Measurements from ENCODE around the gene EHD3.

EHD3 gene

DNA sequence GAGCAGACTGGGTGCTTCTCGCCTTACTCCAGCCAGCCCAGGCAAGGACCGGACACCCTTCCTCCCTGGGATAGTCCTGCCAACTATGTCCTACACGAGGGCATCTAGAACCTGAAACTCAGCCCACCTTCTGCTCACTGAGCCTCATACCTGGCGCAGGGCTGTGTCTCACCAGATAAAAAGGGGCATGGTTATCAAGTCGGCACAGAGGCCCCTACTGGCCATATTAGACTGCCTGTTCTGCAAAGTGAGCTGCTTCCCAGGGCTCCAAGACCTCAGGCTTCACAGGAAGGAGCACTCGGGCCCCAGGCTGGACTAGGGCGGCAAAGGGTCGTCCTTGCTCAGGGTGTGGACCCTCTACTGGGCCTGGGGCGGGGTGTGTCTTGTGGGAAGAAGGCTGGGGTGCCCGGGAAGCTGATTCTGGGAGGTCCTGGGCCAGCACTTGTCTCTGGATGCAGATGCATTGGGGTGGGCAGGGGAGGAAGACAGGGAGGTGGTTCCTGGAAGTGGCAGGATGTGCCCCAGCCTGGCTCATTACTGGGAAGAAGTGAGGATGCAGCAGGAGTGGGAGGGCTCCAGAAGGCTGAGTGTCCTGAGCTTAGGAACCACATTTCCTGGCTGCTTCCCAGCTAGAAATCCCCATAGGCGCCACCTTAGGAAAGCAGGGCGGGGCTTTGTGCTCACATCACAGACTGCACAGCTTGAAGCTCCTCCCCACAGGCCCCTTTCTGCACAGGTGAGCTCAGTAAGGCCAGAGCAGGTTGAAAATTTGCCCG, 19.6 kb downstream of the EHD3 start:
- in situ Hi-C loops (cut with MboI; ENCODE audit: low sequenced_read_pairs), result no loop called here

DNA sequence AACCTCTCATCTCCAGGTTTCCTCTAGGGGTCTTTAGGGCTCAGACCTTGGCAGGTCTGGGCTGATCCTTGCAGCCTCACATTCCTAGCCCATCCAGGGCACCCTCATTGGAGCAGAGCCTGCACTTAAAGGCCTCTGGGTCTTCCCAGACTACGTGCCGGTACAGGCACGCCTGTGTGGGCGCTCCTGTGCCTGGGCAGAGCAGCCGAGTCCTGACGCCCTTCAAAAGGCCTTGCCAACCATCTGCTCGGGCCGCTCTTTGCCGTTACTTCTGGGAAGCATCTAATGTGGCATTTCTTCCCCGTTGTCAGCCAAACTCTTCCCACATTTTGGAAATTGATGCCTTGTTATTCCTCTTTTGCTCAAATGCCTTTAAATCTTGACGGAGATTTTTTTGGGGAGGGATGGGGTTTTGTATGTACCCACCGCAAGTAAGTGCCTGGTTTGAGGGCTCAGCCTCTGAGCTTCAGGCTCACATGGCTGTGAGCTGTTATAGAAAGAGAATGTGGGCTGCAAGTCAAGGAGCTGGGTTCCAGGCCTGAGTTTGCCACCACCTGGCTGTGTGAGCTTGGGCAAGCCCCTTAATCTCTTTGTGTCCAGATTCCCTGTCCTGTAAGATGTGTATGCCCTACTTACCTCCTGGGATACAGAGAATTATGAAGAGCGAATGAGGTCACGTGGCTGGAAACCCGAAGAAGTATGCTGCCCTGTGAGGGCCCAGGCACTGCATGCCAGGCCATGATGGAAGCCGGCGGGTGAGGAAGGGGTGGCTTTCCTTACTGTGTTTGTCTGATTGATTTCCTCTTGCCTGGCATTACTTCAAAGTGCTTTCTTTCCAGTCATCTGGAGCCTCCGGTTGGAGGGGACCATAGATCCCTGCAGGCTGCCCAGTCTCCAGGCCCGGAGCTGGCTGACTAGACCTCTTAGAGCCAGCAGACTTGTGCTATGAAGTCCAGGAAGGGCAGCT, 20.6 kb downstream of the EHD3 start:
- in situ Hi-C loops (cut with MboI; ENCODE audit: low sequenced_read_pairs), result no loop called here

DNA sequence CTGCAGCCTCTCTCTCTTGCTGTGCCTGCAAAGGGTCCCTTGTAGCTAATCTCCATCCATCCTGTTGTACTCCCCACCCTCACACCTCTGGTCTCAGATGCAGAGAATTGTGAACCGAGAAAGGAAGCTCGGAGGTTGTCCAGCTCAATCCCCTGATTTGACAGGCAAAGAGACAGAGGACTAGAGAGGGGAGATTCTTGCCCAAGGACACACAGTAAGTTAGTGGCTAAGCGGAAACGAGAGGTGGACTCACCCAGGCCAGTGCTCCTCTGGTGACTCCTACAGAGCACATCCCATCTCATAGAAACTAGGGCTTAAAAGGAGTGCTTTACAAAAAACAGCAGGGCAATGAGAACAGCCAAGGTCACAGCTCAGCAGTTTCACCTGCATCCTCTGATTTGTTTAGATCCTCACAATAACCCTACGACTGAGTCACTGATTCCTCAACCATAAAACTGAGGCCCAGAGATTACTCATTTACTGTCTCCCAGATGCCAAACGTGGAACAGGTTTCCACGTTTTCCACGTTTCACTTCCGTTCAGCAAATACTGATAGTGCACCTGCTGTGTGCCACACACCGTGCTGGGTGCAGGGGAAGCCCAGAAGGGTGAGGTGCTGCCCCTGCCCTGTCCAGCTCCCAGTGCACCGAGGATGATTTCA, 22.1 kb downstream of the EHD3 start:
- in situ Hi-C loops (cut with MboI; ENCODE audit: low sequenced_read_pairs), result no loop called here

DNA sequence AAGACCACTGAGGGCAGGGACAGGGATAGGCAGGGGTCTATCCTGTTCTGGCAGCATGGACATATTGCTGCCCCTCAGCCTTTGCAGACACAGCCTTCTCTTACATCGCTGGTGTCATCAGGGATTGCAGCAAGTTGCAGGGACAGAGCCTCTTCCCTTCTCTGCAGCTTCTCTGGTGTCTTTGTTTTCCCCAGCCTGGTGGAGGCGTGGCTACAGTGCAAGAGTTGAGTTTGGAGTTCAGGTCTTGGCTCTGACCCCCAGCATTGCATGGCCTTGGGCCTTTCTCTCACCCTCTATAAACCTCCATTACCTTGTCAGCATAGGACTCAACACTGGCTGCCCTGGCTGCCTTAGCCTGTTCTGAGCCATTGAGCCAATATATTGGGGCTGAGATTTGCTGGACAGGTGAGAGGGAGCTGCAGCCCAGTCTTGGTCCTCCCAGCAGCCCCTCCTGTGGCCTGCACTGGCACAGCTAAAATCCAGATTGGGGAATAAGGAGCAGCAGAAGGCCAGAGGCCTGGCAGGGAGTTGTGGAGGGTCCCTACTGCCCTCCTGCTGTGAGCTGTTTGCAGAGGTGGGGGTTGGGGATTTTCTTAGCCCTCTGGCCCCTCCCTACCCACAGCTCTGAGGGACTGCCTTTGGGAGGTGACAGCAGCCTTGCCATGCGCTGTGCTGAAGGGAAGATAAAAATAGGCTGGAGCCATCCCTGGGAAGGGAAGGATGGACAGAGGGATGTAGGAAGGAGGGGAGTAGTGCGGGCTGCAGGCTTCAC, 22.8 kb downstream of the EHD3 start:
- in situ Hi-C loops (cut with MboI; ENCODE audit: low sequenced_read_pairs), result no loop called here

DNA sequence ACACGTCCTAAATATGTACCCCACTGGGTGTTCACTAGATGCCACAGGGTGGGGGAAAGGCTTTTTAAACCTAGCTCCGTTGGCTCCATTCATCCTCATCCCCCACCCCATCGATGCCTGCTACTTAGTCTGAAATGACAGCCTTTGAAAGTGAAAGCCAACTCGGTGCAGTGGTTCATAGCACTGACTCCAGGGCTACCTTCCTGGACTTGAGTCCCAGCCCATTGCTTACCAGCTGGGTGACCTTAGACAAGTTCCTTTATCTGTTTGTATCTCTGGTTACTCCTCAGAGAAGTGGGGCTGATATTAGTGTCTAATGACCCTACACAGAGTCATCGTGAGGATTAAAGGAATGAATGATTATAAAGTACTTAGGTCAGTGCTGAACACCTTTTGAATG, 24.4 kb downstream of the EHD3 start:
- in situ Hi-C loops (cut with MboI; ENCODE audit: low sequenced_read_pairs), result no loop called here

DNA sequence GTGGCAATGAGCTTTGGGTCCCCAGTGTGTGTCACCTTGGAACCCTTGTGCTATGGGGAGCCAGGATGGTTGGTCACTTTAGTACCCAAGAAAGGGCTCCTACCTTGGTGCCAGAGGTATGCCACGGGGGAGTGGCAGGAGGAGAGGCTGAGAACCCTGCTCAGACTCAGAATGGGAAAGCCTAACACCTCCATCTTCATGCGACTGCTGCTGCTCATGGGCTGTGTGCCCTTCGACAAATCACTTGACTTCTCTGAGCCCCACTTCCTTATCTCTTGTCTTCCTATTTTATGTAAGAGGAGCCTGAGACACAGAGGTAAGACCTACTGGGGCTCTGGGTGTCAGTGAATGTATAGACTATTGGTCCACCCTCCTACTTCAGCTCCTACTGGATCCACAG, 25.1 kb downstream of the EHD3 start:
- in situ Hi-C loops (cut with MboI; ENCODE audit: low sequenced_read_pairs), result no loop called here

DNA sequence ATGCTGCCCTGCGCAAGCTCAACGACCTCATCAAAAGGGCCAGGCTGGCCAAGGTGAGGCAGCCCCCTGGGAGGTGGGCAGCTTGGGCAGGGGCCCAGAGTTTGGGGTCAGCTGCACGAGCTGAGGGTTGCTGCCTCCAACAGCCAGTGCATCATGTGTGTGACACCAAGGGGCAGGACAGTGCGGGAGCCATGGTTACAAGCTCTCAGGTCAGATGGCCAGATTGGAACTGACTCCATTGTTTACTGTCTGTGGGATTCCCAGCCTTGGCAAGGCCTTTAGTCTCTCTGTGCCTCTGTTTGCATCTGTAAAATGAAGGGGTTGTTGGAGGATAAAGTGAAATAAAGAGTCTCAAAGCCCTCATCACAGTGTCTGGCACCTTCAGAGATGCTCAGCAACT, 26.9 kb downstream of the EHD3 start:
- in situ Hi-C loops (cut with MboI; ENCODE audit: low sequenced_read_pairs), result no loop called here

DNA sequence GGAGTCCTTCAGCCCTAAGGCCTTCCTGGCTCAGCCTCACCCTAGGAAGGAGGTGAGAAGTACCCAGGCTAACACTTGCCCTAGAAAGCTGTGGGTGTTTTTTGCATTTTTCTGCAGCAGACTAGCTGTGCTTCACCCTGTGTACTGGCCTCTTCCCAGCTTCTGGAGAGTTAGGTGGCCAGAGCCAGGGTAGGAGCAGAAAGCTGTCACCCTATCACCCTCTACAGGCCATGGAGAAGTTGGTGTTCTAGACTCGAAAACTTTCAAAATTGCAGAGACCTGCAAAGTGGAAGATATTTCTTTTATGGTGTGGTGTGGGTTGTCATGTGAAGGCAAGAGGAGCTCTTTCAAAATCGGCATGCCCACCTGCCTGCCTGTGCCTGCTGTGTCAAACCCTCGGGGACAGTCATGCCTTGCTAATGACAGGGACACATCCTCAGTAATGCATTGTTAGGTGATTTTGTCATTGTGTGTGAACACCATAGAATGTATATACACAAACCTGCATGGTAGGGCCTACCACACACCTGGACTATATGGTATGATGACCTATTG, 29.8 kb downstream of the EHD3 start:
- in situ Hi-C loops (cut with MboI; ENCODE audit: low sequenced_read_pairs), result no loop called here

DNA sequence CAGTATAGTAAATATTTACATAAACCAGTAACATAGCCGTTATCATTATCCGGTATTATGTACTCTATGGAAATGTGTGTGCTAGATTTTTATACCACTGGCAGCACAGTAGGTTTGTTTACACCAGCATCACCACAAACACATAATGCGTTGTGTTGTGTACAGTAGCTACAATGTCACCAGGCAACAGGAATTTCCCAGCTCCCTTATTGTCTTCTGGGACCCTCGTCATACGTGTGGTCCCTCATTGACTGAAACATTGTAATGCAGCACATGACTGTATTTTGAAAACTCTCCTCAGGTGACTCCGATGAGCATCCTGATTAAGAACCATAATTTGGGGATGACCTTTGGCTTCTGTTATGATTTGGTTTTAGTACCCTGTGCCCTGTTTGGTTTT, 31.3 kb downstream of the EHD3 start:
- in situ Hi-C loops (cut with MboI; ENCODE audit: low sequenced_read_pairs), result no loop called here

DNA sequence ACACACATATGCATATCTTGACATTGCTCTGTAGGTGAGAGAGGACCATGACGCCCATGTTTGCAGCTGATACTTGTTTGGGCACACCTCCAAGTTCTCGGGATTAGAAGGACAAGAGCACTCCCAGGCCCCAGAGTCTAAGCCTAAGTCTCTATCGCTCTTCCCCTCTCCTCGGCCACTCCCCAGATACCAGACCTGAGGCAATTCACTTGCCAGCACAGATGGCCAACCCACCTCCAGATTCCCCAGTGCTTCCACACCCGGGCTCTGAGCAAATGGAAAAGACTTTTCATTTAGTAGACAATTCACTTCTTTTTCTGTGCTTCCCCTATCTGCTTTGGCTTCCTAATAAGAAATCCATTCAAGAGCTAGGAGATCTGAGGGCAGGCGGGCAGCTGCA, 32.9 kb downstream of the EHD3 start:
- in situ Hi-C loops (cut with MboI; ENCODE audit: low sequenced_read_pairs), result no loop called here

DNA sequence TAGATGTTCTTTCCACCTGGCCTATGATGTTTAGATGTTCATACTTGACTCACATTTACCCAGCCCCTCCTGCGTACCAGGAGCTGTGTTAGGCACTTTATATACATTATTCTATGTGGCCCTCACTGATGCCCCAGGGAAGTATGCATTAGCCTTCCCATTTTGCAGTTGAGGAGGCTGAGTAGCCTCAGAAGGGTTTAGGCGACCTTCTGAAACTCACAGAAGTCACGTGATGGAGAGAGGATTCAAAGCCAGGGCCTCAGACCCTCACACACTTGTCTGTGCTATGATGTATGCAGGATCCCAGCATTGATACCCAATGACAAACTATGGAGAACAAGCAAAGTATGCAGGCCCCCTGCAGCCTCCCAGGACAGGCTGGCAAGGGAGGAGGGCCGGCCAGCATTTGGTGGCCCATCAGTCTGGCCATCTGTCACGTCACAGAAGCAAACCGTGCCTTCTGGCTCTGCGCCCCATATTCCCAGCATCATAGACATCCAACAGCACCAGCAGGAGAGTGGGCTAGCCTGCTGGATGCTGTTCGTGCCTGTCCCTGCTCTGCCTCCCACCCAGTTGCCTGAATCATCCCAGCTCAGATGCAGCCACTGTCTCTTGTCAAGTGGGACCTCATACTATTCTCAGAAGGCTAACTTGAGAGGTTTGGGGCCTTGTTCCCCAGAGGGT, 33.6 kb downstream of the EHD3 start:
- in situ Hi-C loops (cut with MboI; ENCODE audit: low sequenced_read_pairs), result no loop called here

DNA sequence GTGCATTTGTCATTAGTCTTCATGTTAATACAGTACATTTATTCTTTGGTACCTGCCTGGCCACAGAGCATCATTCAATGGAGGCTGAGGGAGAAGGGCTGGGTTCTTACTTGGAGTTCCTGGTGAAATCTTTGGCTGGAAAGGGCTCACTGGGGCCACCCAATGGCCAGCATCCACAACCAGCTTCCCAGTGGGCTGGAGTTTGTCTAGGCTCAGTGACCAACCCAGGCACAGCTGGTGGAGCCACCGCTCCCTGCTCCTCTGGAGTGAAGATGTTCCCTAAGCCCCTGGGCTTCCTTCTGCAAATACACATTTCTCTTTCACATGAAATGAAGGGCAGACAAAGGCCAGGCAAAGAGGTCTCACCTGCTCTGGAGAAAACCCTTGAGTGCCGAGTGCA, 34.4 kb downstream of the EHD3 start:
- in situ Hi-C loops (cut with MboI; ENCODE audit: low sequenced_read_pairs), result no loop called here

DNA sequence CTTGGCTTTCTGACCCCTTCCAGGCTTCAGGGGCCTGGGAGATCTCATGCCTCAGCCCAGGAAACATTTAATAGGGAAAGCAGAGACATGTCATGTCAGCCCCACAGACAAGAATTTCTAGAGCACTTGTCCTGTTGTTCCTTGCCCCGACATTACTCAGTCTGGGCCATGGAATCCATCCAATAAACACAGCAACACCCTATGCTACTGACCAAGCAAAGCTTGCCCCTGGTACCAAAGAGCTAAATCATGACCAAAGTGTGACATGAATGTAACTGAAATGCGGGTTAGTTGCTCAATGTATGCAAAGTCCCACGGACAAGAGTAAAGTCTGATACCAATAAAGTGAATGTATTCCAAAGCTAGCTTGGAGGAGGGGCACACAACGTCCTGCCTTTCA, 35.1 kb downstream of the EHD3 start:
- in situ Hi-C loops (cut with MboI; ENCODE audit: low sequenced_read_pairs), result no loop called here

DNA sequence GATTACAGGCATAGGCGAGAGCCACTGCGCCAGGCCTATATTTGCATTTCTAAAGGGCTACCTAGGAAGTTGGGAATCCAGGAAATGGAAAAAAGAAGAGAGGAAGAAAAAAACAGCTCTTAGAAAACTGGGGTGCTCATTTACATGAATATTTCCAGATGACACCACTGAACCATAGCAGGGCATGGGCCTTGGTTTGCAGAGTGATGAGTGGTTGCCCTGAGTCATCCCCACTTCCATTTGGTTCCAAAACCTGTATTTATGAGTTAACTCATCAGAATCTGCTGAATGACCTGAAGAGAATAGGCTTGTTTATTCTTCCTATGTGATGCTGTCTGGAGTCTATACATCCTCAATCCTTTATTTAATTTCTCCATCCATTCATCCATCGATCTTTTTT, 36.2 kb downstream of the EHD3 start:
- in situ Hi-C loops (cut with MboI; ENCODE audit: low sequenced_read_pairs), result no loop called here

DNA sequence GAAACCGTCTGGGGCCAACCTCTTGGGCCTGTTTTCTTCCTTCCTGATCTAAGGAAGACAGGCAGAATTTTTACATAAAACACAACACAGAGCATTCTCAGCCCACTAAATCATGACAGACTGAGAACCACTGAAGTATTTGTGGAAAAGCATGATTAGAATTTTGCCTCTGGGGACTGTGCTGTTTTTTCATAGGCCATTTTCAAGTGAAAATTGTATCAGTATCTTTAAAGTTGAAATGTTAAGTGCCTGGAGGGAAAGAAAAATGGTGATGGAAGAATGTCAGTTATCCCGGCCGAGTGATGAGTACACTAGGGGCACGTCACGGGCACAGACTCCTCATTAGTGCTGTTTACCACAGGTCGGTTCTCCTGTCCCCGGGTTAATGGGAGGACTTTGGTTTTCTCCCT, 36.9 kb downstream of the EHD3 start:
- in situ Hi-C loops (cut with MboI; ENCODE audit: low sequenced_read_pairs), result no loop called here

DNA sequence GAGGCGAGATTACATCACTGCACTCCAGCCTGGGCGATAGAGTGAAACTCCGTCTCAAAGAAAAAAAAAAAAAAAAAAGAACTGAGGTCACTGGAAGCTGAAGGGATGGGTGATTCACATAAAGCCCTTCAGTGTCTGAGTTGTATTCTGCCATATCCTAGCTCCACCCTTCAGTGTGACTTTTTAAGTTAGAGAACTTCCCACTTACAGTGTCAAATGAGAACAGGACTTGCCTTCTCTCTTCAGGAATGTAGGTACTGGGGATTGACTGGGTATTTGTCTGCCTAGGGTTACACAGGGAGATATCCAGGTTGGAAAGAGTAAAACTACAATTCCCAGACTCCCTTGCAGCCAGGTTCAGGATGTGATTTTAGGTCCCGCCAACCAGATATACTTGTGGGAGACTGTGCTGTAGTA, 37.9 kb downstream of the EHD3 start:
- in situ Hi-C loops (cut with MboI; ENCODE audit: low sequenced_read_pairs), result no loop called here

DNA sequence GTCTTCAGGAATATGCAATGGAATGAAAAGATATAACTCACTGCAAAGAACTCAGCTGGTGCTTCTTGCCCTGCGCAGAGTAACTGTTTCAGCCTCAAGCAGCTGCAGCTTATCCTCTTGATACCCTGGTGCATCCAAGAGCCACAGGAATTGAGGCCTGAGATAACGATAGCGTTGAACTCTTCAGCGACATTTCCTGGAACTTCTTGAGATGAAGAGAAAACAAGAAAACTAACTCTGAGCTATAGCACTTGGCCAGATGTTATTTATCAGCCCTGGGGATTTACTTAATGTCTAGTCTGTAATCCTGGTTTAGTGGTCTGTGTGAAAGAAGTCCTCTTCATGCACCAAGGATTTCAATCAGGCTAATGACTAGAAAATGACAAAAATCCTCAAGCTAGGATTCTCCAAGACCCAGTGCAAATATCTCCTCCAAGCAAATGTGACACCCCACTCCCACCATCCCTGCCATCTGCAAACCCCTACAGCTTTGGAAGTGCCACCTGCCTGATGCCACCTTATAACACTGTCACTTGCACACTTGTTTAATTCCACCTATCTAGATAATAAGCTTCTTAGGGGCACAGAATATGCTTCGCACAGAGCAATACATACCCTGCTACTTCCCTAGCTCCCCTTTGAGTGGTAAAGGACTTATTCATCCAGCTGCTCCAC, 40.6 kb downstream of the EHD3 start:
- in situ Hi-C loops (cut with MboI; ENCODE audit: low sequenced_read_pairs), result no loop called here

DNA sequence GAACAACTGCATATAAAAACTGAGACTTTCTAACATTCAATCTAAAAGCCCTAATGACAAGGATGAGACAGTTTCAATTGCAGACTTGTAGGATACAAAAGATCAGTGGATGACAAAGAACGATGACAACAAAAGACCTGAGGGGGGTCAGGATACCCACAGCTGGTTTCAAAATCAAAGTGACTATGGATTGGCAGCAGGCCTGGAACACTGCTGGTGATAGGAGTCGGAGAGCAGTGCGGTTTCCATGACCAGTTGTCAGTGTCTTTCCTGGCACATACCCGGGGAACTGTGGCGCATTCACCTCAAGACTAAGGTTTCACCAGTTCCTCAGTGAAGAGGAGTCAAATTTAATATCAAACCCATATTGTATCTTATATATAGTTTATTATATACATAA, 42.0 kb downstream of the EHD3 start:
- in situ Hi-C loops (cut with MboI; ENCODE audit: low sequenced_read_pairs), result no loop called here

DNA sequence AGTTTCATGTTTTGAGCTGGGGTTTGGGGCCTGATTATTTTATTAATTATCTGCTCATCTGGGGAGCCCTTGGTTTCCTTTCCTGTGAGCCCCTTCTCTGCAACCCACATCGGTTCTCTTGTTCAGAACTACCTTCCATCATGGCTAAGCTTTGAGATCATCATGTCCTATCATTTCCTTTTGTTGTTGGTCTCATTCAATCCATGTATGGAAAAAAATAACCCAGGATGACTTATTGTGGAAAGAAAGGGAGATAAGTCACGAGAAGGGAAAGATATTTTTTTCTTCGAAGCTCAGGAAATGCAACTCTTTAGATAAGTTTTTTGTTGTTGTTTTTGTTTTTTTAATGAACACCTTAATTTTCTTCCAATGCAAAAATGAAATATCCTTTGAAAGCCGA, 43.7 kb downstream of the EHD3 start:
- in situ Hi-C loops (cut with MboI; ENCODE audit: low sequenced_read_pairs), result no loop called here

All from HL-60/S4 treated with phorbol 12-myristate 13-acetate at 8.2 ng/mL for 4 days and 3 days (cell line).